Measurements from ENCODE around the gene RPS15A. TPM values are rescaled to one million over a fixed set of nuclear protein-coding genes. Genes with fewer than 3 reads are reported as not detected.

Gene RPS15A
- total and polyA plus RNA-seq, 4 experiments from 2014 or later: 2,383 to 3,794 (median 3,119) TPM

DNA sequence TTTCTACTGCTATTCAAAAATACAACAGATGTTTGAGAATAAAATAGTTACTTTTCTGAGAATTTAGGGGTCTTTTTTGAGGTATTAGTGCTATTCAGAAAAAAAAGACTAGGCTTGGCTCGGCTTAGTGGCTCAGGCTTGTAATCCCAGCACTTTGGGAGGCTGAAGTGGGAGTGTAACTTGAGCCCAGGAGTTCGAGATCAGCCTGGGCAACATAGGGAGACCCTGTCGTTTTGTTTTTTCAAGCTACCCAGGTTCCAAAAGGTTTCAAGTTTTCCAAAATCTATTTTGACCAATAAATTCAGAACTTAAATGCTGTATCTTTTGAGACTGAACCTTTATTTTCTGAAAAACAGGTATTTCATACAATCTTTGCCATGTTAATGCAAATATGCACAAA lies 14.4 kb upstream of the RPS15A start:
- Mint-ChIP-seq H3K9me3 (peaks cover 0 to 6% (median 0%) of the 10 kb centered on the region in 8 donors), H3K36me3 (peaks cover 12 to 38% of the 10 kb centered on the region in 2 donors), H3K4me1 (peaks cover 17 to 47% (median 34%) of the 10 kb centered on the region in 4 donors), H3K27ac (peak overlapping the region in 6 of 7 donors; percentile 10 to 90 (median 60)), H3K27me3 (no peaks in the 10 kb centered on the region), H3K4me3 (no peak overlapping the region)
- Histone ChIP-seq H3K4me1 (ENCODE audit: insufficient read depth, low read length) (peaks cover 34% of the 10 kb centered on the region), H3K27me3 (ENCODE audit: insufficient read depth, low read length) (no peaks in the 10 kb centered on the region), H3K27ac (ENCODE audit: low read depth, low read length) (no peak overlapping the region), H3K4me3 (ENCODE audit: low read length in 2 of 2) (no peak overlapping the region), H3K36me3 (ENCODE audit: insufficient read depth, low read length) (peaks cover 22% of the 10 kb centered on the region), H3K9me3 (ENCODE audit: control insufficient read depth in 1 of 2, low read length in 2 of 2) (no peaks in the 10 kb centered on the region)
- POLR2A ChIA-PET (ENCODE audit: partially characterized antibody): interaction anchor here (1.3 to 6.4 kb wide), 4 partner anchors 12 to 121 kb away, joined by 4 to 176 read pairs (median 15); partner anchors contain the start of genes RPS15A and SMG1
- CTCF ChIA-PET (ENCODE audit: partially characterized antibody): interaction anchor here (0.6 to 6.6 kb wide), 6 partner anchors 14 to 165 kb away, joined by 3 to 111 read pairs (median 4); partner anchors contain the start of gene RPS15A
- DNase-seq: no peak
- intact Hi-C loops (cut with micrococcal nuclease): no loop called here

DNA sequence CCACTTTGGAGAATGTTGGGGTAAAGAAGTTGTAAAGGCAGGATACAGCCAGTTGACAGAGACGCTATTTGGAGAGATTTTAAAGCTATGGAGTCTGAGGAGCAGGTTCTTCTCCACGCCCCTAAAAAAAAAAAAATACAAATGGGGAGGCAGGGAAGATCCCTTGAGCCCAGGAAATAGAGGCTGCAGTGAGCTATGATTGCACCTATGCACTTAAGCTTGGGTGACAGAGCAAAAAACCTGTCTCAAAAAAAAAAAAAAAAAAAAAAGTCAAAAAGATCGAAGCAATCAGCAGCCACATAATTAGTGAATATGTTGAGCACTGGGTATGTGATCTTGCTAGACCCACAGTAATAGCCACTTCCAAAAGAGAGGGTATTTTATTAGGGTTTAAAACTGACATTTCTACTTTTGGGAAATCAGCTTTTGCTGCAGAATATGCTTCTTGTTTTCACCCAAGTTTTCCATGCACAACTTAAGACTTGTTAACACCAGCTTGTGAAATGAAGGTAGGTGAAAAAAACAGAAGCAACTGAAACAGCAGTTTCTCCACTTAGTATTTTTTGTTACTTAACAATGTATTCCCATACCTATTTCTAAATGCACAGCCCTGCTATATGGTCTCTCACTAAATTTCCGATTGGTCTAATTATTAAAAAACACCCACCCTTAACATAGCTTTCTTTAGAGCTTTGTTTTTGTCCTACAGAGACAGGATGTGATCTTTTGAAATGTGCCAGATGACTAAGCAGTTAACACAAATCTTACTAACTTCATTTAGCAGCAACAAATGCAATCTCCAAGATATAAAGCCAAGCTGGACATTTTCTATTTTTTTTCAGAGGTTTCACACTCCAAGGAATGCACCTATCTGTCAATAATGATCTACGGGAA lies 13.7 kb upstream of the RPS15A start:
- POLR2A ChIA-PET (ENCODE audit: partially characterized antibody): interaction anchor here (1.2 to 6.4 kb wide), 4 partner anchors 13 to 122 kb away, joined by 4 to 176 read pairs (median 14); partner anchors contain the start of genes RPS15A and SMG1
- Histone ChIP-seq H3K27me3 (ENCODE audit: insufficient read depth, low read length) (no peaks in the 10 kb centered on the region), H3K4me3 (ENCODE audit: low read length in 2 of 2) (no peak overlapping the region), H3K36me3 (ENCODE audit: insufficient read depth, low read length) (peaks cover 15% of the 10 kb centered on the region), H3K9me3 (ENCODE audit: control insufficient read depth in 1 of 2, low read length in 2 of 2) (no peaks in the 10 kb centered on the region), H3K4me1 (ENCODE audit: insufficient read depth, low read length) (peaks cover 41% of the 10 kb centered on the region), H3K27ac (ENCODE audit: low read depth, low read length) (no peak overlapping the region)
- no peaks in the 10 kb centered on the region for H3K27me3 Mint-ChIP-seq
- peaks cover 6 to 32% of the 10 kb centered on the region in 2 donors for H3K36me3 Mint-ChIP-seq
- H3K27ac Mint-ChIP-seq: peak overlapping the region; percentile 4 to 90 (median 53)
- intact Hi-C loops (cut with micrococcal nuclease): no loop called here
- peak overlapping the region in 4 of 8 donors; percentile 10 to 57 (median 36) for H3K4me3 Mint-ChIP-seq
- peaks cover 0 to 6% (median 0%) of the 10 kb centered on the region in 8 donors for H3K9me3 Mint-ChIP-seq
- CTCF ChIA-PET (ENCODE audit: partially characterized antibody): interaction anchor here (0.7 to 6.6 kb wide), 7 partner anchors 14 to 165 kb away, joined by 3 to 111 read pairs (median 4); partner anchors contain the start of gene RPS15A
- H3K4me1 Mint-ChIP-seq: peaks cover 20 to 54% (median 39%) of the 10 kb centered on the region in 4 donors
- no peak for DNase-seq

DNA sequence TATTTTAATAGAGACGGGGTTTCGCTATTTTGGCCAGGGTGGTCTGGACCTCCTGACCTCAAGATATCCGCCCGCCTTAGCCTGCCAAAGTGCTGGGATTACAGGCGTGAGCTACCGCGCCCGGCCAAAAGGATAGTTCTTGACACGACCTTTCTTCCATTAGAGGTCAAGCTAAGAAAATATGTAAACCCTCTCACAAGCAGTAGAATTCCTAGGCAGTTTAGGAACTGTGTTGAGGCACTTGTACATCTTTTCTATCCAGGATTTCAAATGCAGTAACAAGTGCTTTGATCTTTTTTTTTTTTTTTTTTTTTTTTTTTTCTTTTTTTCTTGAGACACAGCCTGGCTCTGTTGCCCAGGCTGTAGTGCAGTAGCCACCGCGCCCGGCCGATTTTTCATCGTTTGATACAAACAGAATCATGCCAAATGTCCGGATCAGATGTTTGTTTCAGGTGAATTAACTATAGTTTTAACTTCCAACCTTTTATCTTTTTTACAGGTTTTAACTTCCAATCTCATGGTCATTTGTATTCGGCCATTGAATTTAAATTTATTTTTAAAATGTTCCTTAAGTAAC lies 12.7 kb upstream of the RPS15A start:
- Histone ChIP-seq H3K4me3 (ENCODE audit: low read length in 2 of 2) (no peak overlapping the region), H3K9me3 (ENCODE audit: control insufficient read depth in 1 of 2, low read length in 2 of 2) (no peaks in the 10 kb centered on the region), H3K36me3 (ENCODE audit: insufficient read depth, low read length) (peaks cover 12% of the 10 kb centered on the region), H3K27me3 (ENCODE audit: insufficient read depth, low read length) (no peaks in the 10 kb centered on the region), H3K27ac (ENCODE audit: low read depth, low read length) (no peak overlapping the region), H3K4me1 (ENCODE audit: insufficient read depth, low read length) (peaks cover 47% of the 10 kb centered on the region)
- DNase-seq: no peak
- CTCF ChIA-PET (ENCODE audit: partially characterized antibody): interaction anchor here (0.7 to 6.6 kb wide), 12 partner anchors 13 to 170 kb away, joined by 3 to 111 read pairs (median 10); partner anchors contain the start of gene RPS15A
- H3K4me1 Mint-ChIP-seq: peaks cover 24 to 61% (median 46%) of the 10 kb centered on the region in 4 donors
- peak overlapping the region in 6 of 7 donors; percentile 3 to 95 (median 76) for H3K27ac Mint-ChIP-seq
- H3K9me3 Mint-ChIP-seq: peaks cover 0 to 6% (median 0%) of the 10 kb centered on the region in 8 donors
- no peaks in the 10 kb centered on the region for H3K27me3 Mint-ChIP-seq
- peak overlapping the region in 5 of 8 donors; percentile 21 to 93 (median 56) for H3K4me3 Mint-ChIP-seq
- POLR2A ChIA-PET (ENCODE audit: partially characterized antibody): interaction anchor here (1.2 to 6.4 kb wide), 5 partner anchors 14 to 123 kb away, joined by 4 to 176 read pairs (median 10); partner anchors contain the start of genes RPS15A and SMG1
- intact Hi-C loops (cut with micrococcal nuclease): no loop called here
- peaks cover 4 to 28% of the 10 kb centered on the region in 2 donors for H3K36me3 Mint-ChIP-seq

DNA sequence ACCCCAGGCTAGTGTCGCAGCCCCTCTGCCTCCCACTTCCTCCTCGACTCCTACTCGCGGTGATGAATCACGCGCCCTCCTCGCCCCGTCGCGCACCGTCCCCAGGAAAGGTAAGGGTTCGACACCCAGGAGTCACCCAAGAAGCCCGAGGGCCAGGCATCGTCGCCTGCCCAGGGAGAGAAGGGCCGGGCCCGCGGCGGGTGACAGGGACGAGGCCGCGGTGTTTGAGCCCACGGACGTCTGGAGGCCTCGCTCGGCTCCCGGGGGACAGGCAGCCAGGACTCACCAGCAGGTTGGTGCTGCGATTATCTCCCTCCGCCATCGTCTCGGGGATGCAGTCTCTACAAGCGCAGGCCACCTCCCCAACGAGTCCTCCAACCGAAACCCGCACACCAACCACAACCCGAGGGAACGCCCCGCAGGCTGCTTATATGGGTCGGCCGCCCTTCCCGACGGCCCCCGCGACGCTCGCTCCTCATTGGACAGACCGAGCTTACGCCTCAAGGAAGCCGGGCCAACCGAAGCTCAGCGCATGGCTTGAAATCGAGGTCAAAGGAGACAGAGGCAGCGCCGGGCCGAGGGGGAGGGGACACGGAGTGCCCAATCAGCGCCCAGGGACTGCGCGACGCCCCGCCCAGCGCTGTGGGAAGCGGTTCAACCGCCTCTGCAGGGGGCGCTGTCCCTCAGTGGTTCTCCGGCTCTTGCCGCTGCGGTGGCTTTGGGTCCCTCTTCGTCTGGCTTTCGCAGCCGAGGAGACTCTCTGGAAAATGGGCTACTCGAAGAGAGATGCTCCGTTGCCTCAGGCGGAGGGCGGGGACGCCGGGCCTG lies 11.2 kb upstream of the RPS15A start, which contains the start of gene ARL6IP1:
Gene ARL6IP1, minus strand, starts transcription at position 405 of the 828 bp plus-strand sequence. Its CDS starts 83 bp downstream, at position 322.
- intact Hi-C loops (cut with micrococcal nuclease): loop anchor here (1.0 to 2.0 kb wide), 7 partner anchors 11 to 722 kb away; partner anchors contain the start of genes CCP110, COQ7, RPS15A and SMG1
- Mint-ChIP-seq H3K9me3 (peaks cover 0 to 8% (median 0%) of the 10 kb centered on the region in 8 donors), H3K4me3 (peak within 1 kb of the TSS; percentile 91 to 99 (median 94)), H3K4me1 (peaks cover 27 to 67% (median 48%) of the 10 kb centered on the region in 4 donors), H3K36me3 (peaks cover 11 to 29% of the 10 kb centered on the region in 2 donors), H3K27ac (peak within 1 kb of the TSS; percentile 90 to 98 (median 96)), H3K27me3 (no peaks in the 10 kb centered on the region)
- Histone ChIP-seq H3K4me1 (ENCODE audit: insufficient read depth, low read length) (peaks cover 50% of the 10 kb centered on the region), H3K36me3 (ENCODE audit: insufficient read depth, low read length) (peaks cover 14% of the 10 kb centered on the region), H3K9me3 (ENCODE audit: control insufficient read depth in 1 of 2, low read length in 2 of 2) (no peaks in the 10 kb centered on the region), H3K27me3 (ENCODE audit: insufficient read depth, low read length) (no peaks in the 10 kb centered on the region), H3K4me3 (ENCODE audit: low read length in 2 of 2) (peak within 1 kb of the TSS; percentile 87 to 96), H3K27ac (ENCODE audit: low read depth, low read length) (peak within 1 kb of the TSS; percentile 90)
- ChIA-PET CTCF (ENCODE audit: partially characterized antibody) (interaction anchor here (0.6 to 6.6 kb wide), 32 partner anchors 9 to 754 kb away, joined by 3 to 111 read pairs (median 6); partner anchors contain the start of genes CCP110, COQ7, RPS15A and VPS35L), POLR2A (ENCODE audit: partially characterized antibody) (interaction anchor here (0.7 to 6.4 kb wide), 15 partner anchors 9 to 754 kb away, joined by 3 to 176 read pairs (median 7); partner anchors contain the start of genes COQ7, RPS15A, SMG1 and VPS35L)
- peak; percentile 99 to 100 (median 99) for DNase-seq

DNA sequence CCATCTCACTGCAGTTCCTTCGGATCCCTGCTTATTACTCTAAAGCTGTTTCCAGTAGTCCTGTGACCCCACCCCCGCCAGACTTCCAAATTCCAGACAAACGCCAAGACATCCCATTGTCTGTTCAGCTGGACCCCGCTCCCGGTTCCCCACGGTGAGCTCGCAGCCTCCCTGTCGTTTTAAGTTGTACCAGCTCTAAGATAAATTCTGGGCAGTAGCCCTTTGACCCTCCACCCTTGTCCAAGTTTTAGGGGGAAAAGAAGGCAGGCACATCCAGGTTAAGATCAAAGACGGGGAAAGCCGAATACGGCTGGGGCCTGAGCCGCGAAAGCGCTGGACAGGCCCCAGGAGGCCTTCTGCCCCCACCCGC lies 10.6 kb upstream of the RPS15A start:
- Histone ChIP-seq H3K4me1 (ENCODE audit: insufficient read depth, low read length) (peaks cover 50% of the 10 kb centered on the region), H3K4me3 (ENCODE audit: low read length in 2 of 2) (peak overlapping the region; percentile 87 to 96), H3K27me3 (ENCODE audit: insufficient read depth, low read length) (no peaks in the 10 kb centered on the region), H3K9me3 (ENCODE audit: control insufficient read depth in 1 of 2, low read length in 2 of 2) (no peaks in the 10 kb centered on the region), H3K27ac (ENCODE audit: low read depth, low read length) (peak overlapping the region; percentile 90), H3K36me3 (ENCODE audit: insufficient read depth, low read length) (peaks cover 20% of the 10 kb centered on the region)
- peaks cover 27 to 67% (median 46%) of the 10 kb centered on the region in 4 donors for H3K4me1 Mint-ChIP-seq
- DNase-seq: no peak
- peaks cover 14 to 32% of the 10 kb centered on the region in 2 donors for H3K36me3 Mint-ChIP-seq
- CTCF ChIA-PET (ENCODE audit: partially characterized antibody): interaction anchor here (0.7 to 6.6 kb wide), 15 partner anchors 10 to 755 kb away, joined by 4 to 111 read pairs (median 10); partner anchors contain the start of genes COQ7, RPS15A and VPS35L
- peaks cover 0 to 8% (median 0%) of the 10 kb centered on the region in 8 donors for H3K9me3 Mint-ChIP-seq
- H3K4me3 Mint-ChIP-seq: peak overlapping the region; percentile 91 to 99 (median 94)
- peak overlapping the region; percentile 90 to 98 (median 96) for H3K27ac Mint-ChIP-seq
- H3K27me3 Mint-ChIP-seq: no peaks in the 10 kb centered on the region
- intact Hi-C loops (cut with micrococcal nuclease): loop anchor here (1.0 to 2.0 kb wide), 7 partner anchors 10 to 723 kb away; partner anchors contain the start of genes CCP110, COQ7, RPS15A and SMG1
- POLR2A ChIA-PET (ENCODE audit: partially characterized antibody): interaction anchor here (1.2 to 6.4 kb wide), 5 partner anchors 9 to 754 kb away, joined by 5 to 176 read pairs (median 11); partner anchors contain the start of genes RPS15A and VPS35L

Data from CD4-positive, alpha-beta memory T cell (primary cell).